ENCODE measurements around the gene CD46.
A peak's percentile ranks its signal among the peaks of the same experiment; 100 is the strongest.
"Not testable (repeated sequence)": the region's sequence is repeated elsewhere in the genome, so short reads cannot be mapped to it uniquely, and the experiment has no call there.

Gene CD46

DNA sequence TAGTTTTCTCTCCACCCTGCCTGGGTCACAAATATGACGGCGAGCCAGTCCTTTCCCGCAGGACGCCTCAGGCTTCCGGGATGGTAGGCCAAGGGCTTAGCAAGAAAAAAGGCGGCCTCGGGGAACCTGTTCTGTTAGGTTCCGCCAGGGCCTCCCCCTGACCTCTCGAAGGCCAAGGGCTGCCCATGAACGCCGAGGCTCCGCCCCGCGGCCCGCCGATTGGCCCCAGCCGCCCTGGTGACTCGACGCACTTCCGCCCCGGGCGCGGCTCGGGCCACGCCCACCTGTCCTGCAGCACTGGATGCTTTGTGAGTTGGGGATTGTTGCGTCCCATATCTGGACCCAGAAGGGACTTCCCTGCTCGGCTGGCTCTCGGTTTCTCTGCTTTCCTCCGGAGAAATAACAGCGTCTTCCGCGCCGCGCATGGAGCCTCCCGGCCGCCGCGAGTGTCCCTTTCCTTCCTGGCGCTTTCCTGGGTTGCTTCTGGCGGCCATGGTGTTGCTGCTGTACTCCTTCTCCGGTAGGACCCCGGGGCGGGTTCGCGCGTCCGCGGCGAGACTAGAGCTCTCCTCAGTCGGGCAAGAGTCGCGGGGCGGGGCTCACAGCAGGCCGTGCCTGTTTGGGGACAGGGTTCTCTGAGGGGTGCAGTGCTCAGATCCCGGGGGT, at the start of gene CD46:
TSS of gene CD46 (plus strand) at position 265 of the 666 bp plus-strand sequence. CDS start at position 424, 159 bp downstream.
- peak; percentile 90 to 93 for DNase-seq (ENCODE audit: low read depth in 2 of 2)

GRCh38 chr1:207702317-207702716, 49.5 kb upstream of the CD46 start:
- DNase-seq (ENCODE audit: low read depth in 2 of 2), result no peak

DNA sequence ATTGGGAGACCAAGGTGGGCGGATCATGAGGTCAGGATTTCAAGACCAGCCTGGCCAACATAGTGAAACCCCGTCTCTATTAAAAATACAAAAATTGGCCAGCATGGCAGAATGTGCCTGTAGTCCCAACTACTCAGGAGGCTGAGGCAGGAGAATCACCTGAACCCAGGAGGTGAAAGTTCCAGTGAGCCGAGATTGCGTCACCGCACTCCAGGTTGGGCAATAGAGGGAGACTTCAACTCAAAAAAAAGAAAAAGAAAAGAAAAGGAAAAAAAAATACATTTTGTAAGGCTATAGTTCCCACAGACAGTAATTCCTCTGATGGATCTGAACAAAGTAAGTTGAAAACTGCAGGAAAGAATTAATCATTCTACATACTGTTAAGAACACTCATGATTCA, 48.1 kb upstream of the CD46 start:
- DNase-seq (ENCODE audit: low read depth in 2 of 2), result no peak

- not testable (repeated sequence) for DNase-seq (ENCODE audit: low read depth in 2 of 2)
These were observed 43.9 kb upstream of the CD46 start for GRCh38 chr1:207708004-207708403.

- no peak for DNase-seq (ENCODE audit: low read depth in 2 of 2)
These were observed 40.6 kb upstream of the CD46 start for GRCh38 chr1:207711285-207711684.

GRCh38 chr1:207712701-207713100, 39.2 kb upstream of the CD46 start:
- not testable (repeated sequence) for DNase-seq (ENCODE audit: low read depth in 2 of 2)

DNA sequence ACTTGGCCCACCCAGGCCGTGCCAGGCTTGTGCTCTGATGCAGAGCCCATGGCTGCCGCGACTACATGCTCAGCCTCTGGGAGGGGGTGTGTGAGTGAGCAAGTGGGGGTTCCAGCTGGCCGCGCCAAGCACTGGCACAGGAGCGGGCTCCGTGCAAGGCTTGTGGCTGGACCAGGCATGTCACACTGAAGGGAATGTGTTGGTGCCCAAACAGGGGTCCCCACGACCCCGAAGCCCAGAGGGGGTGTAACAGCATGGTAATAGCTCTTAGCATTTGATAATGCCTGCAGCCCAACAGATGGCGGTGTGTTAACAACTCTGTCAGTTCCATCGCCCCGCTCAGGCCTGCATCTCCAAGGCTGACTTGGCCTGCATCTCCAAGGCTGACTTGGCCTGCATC, 38.3 kb upstream of the CD46 start:
- DNase-seq (ENCODE audit: low read depth in 2 of 2), result no peak

- DNase-seq (ENCODE audit: low read depth in 2 of 2), result no peak
These were observed 32.6 kb upstream of the CD46 start for GRCh38 chr1:207719234-207719633.

GRCh38 chr1:207728200-207728858, 23.5 kb upstream of the CD46 start:
- DNase-seq (ENCODE audit: low read depth in 2 of 2), result not testable (repeated sequence)

GRCh38 chr1:207737503-207738157, 14.2 kb upstream of the CD46 start:
- DNase-seq (ENCODE audit: low read depth in 2 of 2), result not testable (repeated sequence)

DNA sequence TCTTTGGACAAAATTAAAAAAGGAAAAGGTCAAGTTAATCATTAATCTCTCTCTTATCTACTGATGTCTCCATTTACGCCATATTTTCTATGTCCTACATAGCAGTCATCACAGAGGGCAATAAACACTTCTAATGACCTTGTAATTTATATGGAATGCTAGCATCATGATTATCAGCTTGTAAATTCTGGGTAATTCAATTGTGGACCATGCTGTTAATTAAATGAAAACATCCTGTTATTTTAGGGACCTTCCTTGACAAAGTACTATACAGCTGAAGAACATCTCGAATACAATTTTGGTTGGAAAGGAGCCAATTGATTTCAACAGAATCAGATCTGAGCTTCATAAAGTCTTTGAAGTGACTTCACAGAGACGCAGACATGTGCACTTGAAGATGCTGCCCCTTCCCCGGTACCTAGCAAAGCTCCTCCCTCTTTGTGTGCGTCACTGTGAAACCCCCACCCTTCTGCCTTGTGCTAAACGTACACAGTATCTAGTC, 13.6 kb upstream of the CD46 start:
- DNase-seq (ENCODE audit: low read depth in 2 of 2), result not testable (repeated sequence)

DNA sequence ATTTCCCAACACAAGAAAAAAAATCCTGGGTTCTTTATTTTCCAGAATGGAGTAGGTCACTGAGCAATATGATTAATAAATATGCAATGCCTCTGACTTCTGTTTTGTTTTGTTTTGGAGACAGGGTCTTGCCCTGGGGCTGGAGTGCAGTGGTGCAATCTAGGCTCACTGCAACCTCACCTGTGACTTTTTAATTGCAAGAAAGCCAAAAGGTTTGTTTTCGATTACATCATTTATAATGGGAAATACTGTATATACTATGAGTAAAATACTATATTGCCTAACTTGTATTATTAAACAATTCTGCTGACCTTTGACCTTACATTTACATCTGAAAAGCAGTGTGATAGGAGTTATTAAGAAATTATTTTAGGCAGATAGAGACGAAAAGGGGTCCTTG, 11.6 kb upstream of the CD46 start:
- no peak for DNase-seq (ENCODE audit: low read depth in 2 of 2)

GRCh38 chr1:207742850-207743555, 8.9 kb upstream of the CD46 start:
- no peak for DNase-seq (ENCODE audit: low read depth in 2 of 2)

DNA sequence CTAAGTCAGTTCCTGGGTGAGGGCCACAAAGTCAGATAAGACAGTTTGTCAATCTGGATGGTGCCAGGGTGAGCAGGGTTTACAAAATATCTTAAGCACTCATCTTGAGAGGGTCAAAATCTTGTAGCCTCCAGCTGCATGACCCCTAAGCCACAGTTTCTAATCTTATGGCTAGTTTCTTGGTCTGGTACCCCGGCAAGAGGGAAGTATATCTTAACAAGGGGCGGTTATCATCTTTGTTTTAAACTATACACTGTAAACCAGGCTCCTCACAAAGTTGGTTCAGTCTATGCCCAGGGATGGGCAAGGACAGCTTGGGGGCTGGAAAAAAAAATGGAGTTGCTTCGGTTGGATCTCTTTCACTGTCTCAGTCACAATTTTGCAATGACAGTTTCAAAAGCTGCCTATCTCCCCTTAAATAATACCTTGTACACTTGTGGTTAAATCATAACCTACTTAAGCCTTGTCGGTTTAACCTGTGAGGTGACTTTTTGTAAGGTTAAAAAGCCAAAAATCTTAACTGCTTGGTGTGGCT, 7.8 kb upstream of the CD46 start:
- no peak for DNase-seq (ENCODE audit: low read depth in 2 of 2)

DNA sequence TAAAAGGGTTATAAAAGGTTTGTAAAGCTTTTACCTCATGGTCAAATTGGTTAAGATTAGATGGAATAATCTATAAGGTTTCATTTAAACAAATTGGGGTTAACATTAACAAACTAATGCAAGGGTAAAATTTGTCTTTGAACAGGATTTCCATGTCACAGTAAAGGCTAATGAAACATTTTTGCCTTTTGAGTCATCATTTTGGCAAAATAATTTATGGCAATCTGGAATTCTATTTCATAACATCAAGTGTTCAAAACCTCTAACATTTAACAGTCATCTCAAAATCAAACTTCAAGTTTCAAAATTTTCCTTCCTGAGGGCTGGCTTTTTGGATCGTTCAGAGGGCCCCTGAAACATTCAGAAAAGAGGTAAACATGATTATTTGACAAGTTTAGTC, 6.6 kb upstream of the CD46 start:
- DNase-seq (ENCODE audit: low read depth in 2 of 2), result no peak

- DNase-seq (ENCODE audit: low read depth in 2 of 2), result no peak
These were observed 5.8 kb upstream of the CD46 start for GRCh38 chr1:207745839-207746767.

- no peak for DNase-seq (ENCODE audit: low read depth in 2 of 2)
These were observed 4.0 kb upstream of the CD46 start for GRCh38 chr1:207747627-207748492.

- no peak for DNase-seq (ENCODE audit: low read depth in 2 of 2)
These were observed 2.9 kb upstream of the CD46 start for GRCh38 chr1:207748737-207749528.
